Eye (tissue), 1 donor: Measurements from ENCODE around the gene DPYSL3.

ENCODE experiments used
- DNase-seq: peaks from one replicate; pipeline ENCODE4 v3.0.0-alpha.2; 2015

DPYSL3 gene

DNA sequence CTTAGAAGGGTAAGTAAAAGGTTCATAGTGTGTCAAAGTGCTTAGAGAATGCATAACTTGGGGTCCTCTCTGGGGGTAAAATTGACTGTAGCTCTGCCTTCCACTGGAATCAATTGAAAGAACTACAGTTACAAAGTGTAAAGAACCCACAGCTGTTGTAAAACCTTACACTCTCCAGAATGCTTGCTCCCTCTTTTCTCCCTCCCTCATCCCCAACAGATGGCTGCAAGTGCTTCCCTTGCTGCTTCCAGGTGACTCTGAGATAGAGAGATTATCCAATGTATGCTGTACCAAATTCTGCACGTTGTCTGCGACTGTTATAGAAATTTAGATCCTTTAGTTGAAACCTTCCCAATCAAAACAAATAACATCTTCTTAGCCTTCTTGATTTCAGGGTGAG, 149.1 kb downstream of the DPYSL3 start:
- DNase-seq: peak; percentile 16

DNA sequence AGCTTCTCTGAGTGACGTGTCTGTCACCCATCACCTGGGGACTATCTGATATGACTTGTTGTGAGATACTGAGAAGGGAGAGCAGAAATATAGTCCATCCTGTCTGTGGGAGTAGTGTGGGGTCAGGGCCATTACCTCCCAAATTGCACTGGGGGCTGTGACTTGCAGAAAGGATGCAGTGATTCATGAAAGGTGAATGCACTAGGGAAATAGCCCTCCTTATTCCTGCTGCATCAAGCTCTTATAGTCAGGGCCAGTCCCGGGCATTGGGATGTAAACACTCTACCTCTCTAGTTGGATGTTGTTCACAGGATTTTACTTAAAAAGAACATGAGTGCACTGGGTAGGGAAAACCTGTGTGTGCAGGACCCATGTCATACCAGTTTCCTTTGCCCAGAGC, 150.3 kb downstream of the DPYSL3 start:
- no peak for DNase-seq

DNA sequence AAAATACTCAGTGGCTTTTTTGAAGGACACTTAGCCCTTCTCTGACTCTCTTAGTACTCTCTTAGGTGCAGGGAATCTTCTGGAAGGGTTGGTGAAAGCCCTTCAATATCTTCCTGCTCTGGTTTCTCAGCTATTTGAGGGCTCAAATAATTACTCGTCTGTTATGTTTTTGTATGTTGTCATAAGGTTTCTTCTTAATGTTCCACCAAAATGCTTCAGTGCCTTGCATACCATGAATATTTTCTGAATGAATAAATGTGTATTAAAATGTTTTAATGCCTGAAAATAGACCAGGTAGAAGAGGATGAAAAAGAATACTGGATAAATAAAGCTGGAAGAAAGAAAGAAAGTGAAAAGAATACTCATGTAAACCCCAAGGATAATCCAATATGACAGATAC, 150.8 kb downstream of the DPYSL3 start:
- no peak for DNase-seq

- DNase-seq: no peak
Measured at GRCh38 chr5:147349241-147349640, 160.6 kb downstream of the DPYSL3 start.

DNA sequence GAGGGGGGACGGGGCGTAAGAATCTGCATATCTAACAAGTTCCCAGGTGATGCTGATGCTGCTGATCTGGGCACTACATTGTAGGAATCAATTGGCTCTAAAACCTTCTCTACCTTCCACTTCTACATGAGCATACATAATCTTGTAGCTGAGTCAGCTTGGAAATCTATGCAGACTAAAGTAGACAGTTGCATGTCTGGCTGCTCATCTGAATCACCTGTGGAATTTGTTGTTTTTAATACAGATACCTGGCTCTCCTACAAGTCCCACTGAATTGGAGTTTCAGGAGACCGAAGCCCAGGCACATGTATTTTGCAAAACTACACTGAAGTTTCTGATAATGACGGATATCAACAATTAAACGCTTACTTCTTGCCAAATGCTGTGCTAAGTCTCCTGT, 161.4 kb downstream of the DPYSL3 start:
- DNase-seq: no peak

DNA sequence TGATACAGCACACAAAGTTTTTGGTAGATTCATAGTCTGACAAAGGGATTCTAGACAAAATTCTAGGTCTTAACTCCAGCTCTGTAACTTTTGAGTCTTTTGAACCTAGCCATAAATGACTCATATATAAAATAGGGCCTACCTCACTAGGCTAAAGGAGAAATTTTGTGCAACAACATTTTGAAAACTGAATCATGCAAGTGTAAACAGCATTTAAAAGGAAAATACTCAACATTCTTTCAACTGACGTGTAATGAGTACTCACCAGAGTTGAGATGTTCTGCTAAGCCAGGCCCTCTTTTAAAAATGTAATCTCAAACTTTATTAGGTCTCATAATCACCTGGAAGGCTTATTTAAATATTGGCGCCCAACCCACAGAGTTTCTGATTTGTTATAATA, 161.8 kb downstream of the DPYSL3 start:
- no peak for DNase-seq

- DNase-seq: no peak
Measured at GRCh38 chr5:147346006-147346561, 163.8 kb downstream of the DPYSL3 start.

- no peak for DNase-seq
Measured at GRCh38 chr5:147344861-147345260, 165.0 kb downstream of the DPYSL3 start.

DNA sequence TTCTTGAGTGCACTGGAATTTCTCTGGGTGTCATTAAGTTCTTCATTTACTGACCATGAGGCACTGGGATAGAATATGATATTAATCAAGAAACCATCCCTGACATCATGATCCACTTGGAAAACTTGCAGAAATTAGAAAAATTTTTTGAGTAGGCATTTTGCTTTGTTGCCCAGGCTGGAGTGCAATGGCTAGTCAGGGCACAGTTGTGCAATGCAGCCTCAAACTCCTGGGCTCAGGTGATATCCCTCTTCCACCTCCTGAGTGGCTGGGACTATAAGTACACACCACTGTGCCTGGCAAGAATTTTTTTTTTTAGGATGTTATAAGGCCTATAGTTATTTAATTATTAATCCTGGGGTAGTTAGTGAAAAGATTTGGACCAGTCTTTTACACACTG, 168.5 kb downstream of the DPYSL3 start:
- DNase-seq: no peak

DNA sequence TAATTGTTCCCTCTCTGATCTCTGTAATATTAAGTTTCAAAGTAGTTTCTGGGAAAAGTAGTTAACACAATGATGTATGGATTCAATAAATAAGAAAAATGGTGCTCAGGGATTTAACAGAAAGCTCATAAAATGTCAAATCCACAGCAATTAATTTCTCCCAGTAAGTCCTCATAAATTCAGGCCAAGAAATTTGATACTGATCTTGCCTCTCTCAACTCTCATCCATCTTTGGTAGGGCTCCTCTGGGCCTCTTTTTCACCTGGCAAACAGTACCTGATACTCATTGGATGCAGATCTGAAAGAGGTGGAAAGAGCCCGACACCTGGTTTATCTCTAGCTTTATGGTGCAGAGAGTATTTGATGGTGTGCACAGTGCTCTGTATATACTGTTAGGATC, 168.9 kb downstream of the DPYSL3 start:
- DNase-seq: no peak
